BLaER1 (cell line): ENCODE measurements around the gene LSM12.

Source experiments
- H3K27ac ChIP-seq: shearing (Covaris generic); formaldehyde crosslinking; 2 replicates; pipeline ENCODE4 v1.8.1; 2022
- H3K27me3 ChIP-seq: shearing (Covaris generic); formaldehyde crosslinking; 2 replicates; pipeline ENCODE4 v1.8.1; 2022
- H3K36me3 ChIP-seq: shearing (Covaris generic); formaldehyde crosslinking; 2 replicates; pipeline ENCODE4 v1.8.1; 2022
- H3K4me1 ChIP-seq: shearing (Covaris generic); formaldehyde crosslinking; 2 replicates; pipeline ENCODE4 v1.8.1; 2022
- H3K4me2 ChIP-seq: shearing (Covaris generic); formaldehyde crosslinking; 2 replicates; pipeline ENCODE4 v1.8.1; 2022
- H3K4me3 ChIP-seq: shearing (Covaris generic); formaldehyde crosslinking; 2 replicates; pipeline ENCODE4 v1.8.1; 2022
- H3K9ac ChIP-seq: shearing (Covaris generic); formaldehyde crosslinking; 2 replicates; pipeline ENCODE4 v1.8.1; 2022
- H3K9me3 ChIP-seq: shearing (Covaris generic); formaldehyde crosslinking; 2 replicates; pipeline ENCODE4 v1.8.1; 2022
- H4K20me1 ChIP-seq: shearing (Covaris generic); formaldehyde crosslinking; 2 replicates; pipeline ENCODE4 v1.8.1; 2022
- Cebpa-rat ChIP-seq: shearing (Covaris generic); IDR thresholded peaks from 2 replicates; pipeline ENCODE4 v1.8.1; 2022

The LSM12 gene

GRCh38 chr17:44066204-44066930 is at the start of gene LSM12:
Gene LSM12, minus strand, starts transcription at chr17:44066671. Its CDS starts 84 bp downstream, at chr17:44066587.
- peaks cover 34% of the 10 kb centered on the region for H3K36me3 ChIP-seq
- peaks cover 44% of the 10 kb centered on the region for H3K4me1 ChIP-seq
- no peaks in the 10 kb centered on the region for H3K27me3 ChIP-seq
- peak within 1 kb of the TSS; percentile 89 for H3K4me2 ChIP-seq
- H4K20me1 ChIP-seq: peaks cover 46% of the 10 kb centered on the region
- peak; percentile 81 for TF ChIP-seq Cebpa-rat
- H3K9me3 ChIP-seq: no peaks in the 10 kb centered on the region
- peak within 1 kb of the TSS; percentile 94 for H3K9ac ChIP-seq
- H3K27ac ChIP-seq: peak within 1 kb of the TSS; percentile 94
- H3K4me3 ChIP-seq: peak within 1 kb of the TSS; percentile 85

GRCh38 chr17:44115585-44116415 is 49.3 kb upstream of the LSM12 start:
- H3K9ac ChIP-seq: peak overlapping the region; percentile 85
- TF ChIP-seq Cebpa-rat: no peak

GRCh38 chr17:44113868-44114840 is 47.7 kb upstream of the LSM12 start:
- Histone ChIP-seq H3K4me2 (peak overlapping the region; percentile 99), H3K9ac (peak overlapping the region; percentile 85; the same call in 1 of the 2 replicates), H4K20me1 (peaks cover 90% of the 10 kb centered on the region), H3K4me3 (no peak overlapping the region), H3K4me1 (peaks cover 97% of the 10 kb centered on the region), H3K36me3 (peaks cover 53% of the 10 kb centered on the region), H3K9me3 (no peaks in the 10 kb centered on the region), H3K27me3 (no peaks in the 10 kb centered on the region), H3K27ac (peak overlapping the region; percentile 88)
- TF ChIP-seq Cebpa-rat: no peak

More at GRCh38 chr17:44115585-44116415, 49.3 kb upstream of the LSM12 start:
- H3K27ac ChIP-seq: peak overlapping the region; percentile 88
- peaks cover 90% of the 10 kb centered on the region for H4K20me1 ChIP-seq
- no peaks in the 10 kb centered on the region for H3K9me3 ChIP-seq
- peaks cover 97% of the 10 kb centered on the region for H3K4me1 ChIP-seq
- H3K36me3 ChIP-seq: peaks cover 65% of the 10 kb centered on the region
- no peaks in the 10 kb centered on the region for H3K27me3 ChIP-seq
- H3K4me2 ChIP-seq: peak overlapping the region; percentile 99
- H3K4me3 ChIP-seq: no peak overlapping the region

GRCh38 chr17:44113382-44113781 is 46.9 kb upstream of the LSM12 start:
- H3K9me3 ChIP-seq: no peaks in the 10 kb centered on the region
- H3K36me3 ChIP-seq: peaks cover 52% of the 10 kb centered on the region
- no peak for TF ChIP-seq Cebpa-rat
- H3K4me2 ChIP-seq: peak overlapping the region; percentile 99
- peak overlapping the region; percentile 88 for H3K27ac ChIP-seq
- peaks cover 90% of the 10 kb centered on the region for H4K20me1 ChIP-seq
- peak overlapping the region; percentile 85 for H3K9ac ChIP-seq
- peaks cover 97% of the 10 kb centered on the region for H3K4me1 ChIP-seq
- no peaks in the 10 kb centered on the region for H3K27me3 ChIP-seq
- H3K4me3 ChIP-seq: no peak overlapping the region

- Histone ChIP-seq H3K27me3 (no peaks in the 10 kb centered on the region), H4K20me1 (peaks cover 90% of the 10 kb centered on the region), H3K36me3 (peaks cover 52% of the 10 kb centered on the region), H3K4me3 (peak overlapping the region; percentile 73; the same call in 1 of the 2 replicates), H3K9ac (peak overlapping the region; percentile 85), H3K9me3 (no peaks in the 10 kb centered on the region), H3K4me2 (peak overlapping the region; percentile 99), H3K4me1 (peaks cover 97% of the 10 kb centered on the region), H3K27ac (peak overlapping the region; percentile 88)
- no peak for TF ChIP-seq Cebpa-rat
These were observed 46.1 kb upstream of the LSM12 start for GRCh38 chr17:44112284-44113280.

GRCh38 chr17:44111777-44112176 is 45.3 kb upstream of the LSM12 start:
- peak overlapping the region; percentile 88 for H3K27ac ChIP-seq
- peak overlapping the region; percentile 99 for H3K4me2 ChIP-seq
- H3K9ac ChIP-seq: peak overlapping the region; percentile 85
- peak overlapping the region; percentile 73 for H3K4me3 ChIP-seq
- H3K9me3 ChIP-seq: no peaks in the 10 kb centered on the region
- H3K4me1 ChIP-seq: peaks cover 97% of the 10 kb centered on the region
- peaks cover 90% of the 10 kb centered on the region for H4K20me1 ChIP-seq
- H3K27me3 ChIP-seq: no peaks in the 10 kb centered on the region
- H3K36me3 ChIP-seq: peaks cover 50% of the 10 kb centered on the region
- no peak for TF ChIP-seq Cebpa-rat

- Histone ChIP-seq H3K36me3 (peaks cover 43% of the 10 kb centered on the region), H3K4me3 (peak overlapping the region; percentile 73), H3K4me1 (peaks cover 97% of the 10 kb centered on the region), H3K9ac (peak overlapping the region; percentile 85), H3K4me2 (peak overlapping the region; percentile 99), H4K20me1 (peaks cover 90% of the 10 kb centered on the region), H3K27me3 (no peaks in the 10 kb centered on the region), H3K27ac (peak overlapping the region; percentile 88), H3K9me3 (no peaks in the 10 kb centered on the region)
- no peak for TF ChIP-seq Cebpa-rat
These were observed 44.6 kb upstream of the LSM12 start for GRCh38 chr17:44110823-44111633.
